SJSA1 (cell line): ENCODE measurements around the gene IL7R. TPM values are rescaled to one million over a fixed set of nuclear protein-coding genes. Genes with fewer than 3 reads are reported as not detected.
"Not testable (repeated sequence)": the region's sequence is repeated elsewhere in the genome, so short reads cannot be mapped to it uniquely, and the experiment has no call there.

ENCODE experiments used
- DNase-seq, 2 experiments: peaks; one replicate each; pipeline ENCODE4 v3.0.0-alpha.2; 2015 to 2020; ENCODE audit warnings: low spot score in 2 of 2, low read depth in 1 of 2
- H3K27ac ChIP-seq: fragments of 250-450 bp; sonication (Bioruptor Pico); 2 replicates; pipeline ENCODE4 v1.5.1; 2020; ENCODE audit warnings: mild to moderate bottlenecking, moderate library complexity
- H3K27me3 ChIP-seq: fragments of 250-450 bp; sonication (Bioruptor Pico); replicated peaks from 2 replicates; pipeline ENCODE4 v1.5.1; 2020; ENCODE audit warnings: mild to moderate bottlenecking, moderate library complexity
- H3K36me3 ChIP-seq: fragments of 250-450 bp; sonication (Bioruptor Pico); 2 replicates; pipeline ENCODE4 v1.5.1; 2020; ENCODE audit warnings: mild to moderate bottlenecking
- H3K4me1 ChIP-seq: fragments of 250-450 bp; sonication (Bioruptor Pico); replicated peaks from 2 replicates; pipeline ENCODE4 v1.6.1; 2021; ENCODE audit warnings: mild to moderate bottlenecking
- H3K4me3 ChIP-seq: fragments of 250-450 bp; sonication (Bioruptor Pico); 2 replicates; pipeline ENCODE4 v1.5.1; 2020; ENCODE audit warnings: mild to moderate bottlenecking
- H3K9me3 ChIP-seq: fragments of 250-450 bp; sonication (Bioruptor Pico); replicated peaks from 2 replicates; pipeline ENCODE4 v1.5.1; 2020; ENCODE audit warnings: mild to moderate bottlenecking
- total RNA-seq: library from RNA; depleted of rRNA; stranded (reverse); fragments of >200 nt; shearing (Covaris generic); gene quantifications from 2 replicates; pipeline ENCODE4 v1.2.3, GENCODE V29; 2014

Gene IL7R
- total RNA-seq, 1 experiment from 2014 or later, result 90.1 TPM

DNA sequence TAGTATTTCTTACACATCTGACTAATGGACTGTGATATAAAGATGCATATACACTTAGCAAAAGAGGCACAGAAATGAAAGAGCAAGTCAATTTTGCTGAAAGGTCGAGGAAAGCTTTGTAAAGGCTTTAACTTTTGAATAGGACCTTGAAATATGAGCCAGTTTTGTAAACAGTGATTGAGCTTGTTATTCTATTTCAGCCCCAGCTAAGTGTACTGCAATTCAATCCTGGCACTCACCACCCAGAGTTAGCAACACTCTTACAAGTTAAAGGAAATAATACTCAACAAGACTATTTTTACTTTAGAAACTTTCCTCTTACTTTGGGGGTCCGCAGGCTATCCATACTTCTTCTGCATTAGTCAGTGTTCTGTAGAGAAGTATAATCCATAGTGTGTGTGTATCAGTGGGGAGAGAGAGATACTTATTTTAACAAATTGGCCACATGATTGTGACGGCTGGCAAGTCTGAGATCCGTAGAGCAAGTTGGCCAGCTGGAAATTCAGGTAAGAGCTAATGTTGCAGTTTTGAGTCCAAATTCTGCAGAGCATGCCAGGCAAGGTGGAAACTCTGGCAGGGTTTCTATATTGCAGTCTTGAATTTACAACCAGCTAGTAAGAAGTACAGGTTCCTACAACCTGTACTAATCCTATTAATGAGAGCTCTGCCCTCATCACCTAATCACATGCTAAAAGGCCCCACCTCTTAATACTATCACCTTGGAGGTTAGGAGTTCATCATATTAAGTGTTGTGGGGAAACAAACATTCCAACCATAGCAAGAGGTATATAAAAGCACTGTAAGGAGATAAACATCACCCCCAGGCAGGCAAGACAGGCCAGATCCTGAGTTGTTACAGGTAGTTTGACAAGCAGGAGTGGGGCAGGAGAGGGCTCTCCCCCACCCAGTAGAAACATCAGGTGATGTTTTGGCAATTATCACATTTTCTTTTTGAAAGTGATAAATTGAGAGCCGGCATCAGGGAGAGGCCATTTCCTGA, 33.6 kb downstream of the IL7R start:
- no peak for DNase-seq
- H3K27ac ChIP-seq, result no peak overlapping the region
- H3K27me3 ChIP-seq, result no peaks in the 10 kb centered on the region
- peaks cover 5% of the 10 kb centered on the region; the same call in 1 of the 2 replicates for H3K4me1 ChIP-seq
- H3K4me3 ChIP-seq, result no peak overlapping the region
- no peaks in the 10 kb centered on the region for H3K36me3 ChIP-seq
- H3K9me3 ChIP-seq, result no peaks in the 10 kb centered on the region

DNA sequence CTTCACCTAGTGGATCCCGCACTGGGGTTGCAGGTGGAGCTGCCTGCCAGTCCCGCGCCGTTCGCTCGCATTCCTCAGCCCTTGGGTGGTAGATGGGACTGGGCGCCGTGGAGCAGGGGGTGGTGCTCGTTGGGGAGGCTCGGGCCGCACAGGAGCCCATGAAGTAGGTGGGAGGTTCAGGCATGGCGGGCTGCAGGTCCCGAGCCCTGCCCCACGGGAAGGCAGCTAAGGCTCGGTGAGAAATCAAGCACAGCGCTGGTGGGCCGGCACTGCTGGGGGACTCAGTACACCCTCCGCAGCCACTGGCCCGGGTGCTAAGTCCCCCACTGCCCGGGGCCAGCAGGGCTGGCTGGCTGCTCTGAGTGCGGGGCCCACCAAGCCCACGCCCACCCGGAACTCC, 36.1 kb downstream of the IL7R start:
- H3K4me1 ChIP-seq, H3K27me3 ChIP-seq, H3K36me3 ChIP-seq: not testable (repeated sequence)

DNA sequence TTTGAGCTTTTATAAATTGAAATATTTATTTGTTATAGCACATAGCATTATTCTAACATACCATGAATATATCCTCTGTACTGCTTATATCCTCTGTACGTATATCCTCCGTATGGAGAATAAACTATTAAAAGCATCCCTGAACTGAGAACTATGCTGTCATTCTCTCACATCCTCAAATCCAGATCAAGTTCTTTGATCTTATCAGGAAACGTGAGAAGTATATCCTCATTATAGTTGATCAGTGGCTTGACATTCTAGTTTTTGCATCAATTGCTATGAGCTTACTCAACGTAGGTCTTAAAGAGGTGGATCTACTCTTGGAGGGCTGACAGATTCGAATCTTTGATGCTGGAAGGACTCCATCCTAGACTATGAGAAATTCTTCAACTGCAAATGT, 37.4 kb downstream of the IL7R start:
- Histone ChIP-seq H3K27me3 (no peaks in the 10 kb centered on the region), H3K4me1 (peaks cover 5% of the 10 kb centered on the region; the same call in 1 of the 2 replicates)
- no peak for DNase-seq

More for the DNA sequence above, 36.1 kb downstream of the IL7R start:
- not testable (repeated sequence) for H3K4me3 ChIP-seq, H3K27ac ChIP-seq, DNase-seq, H3K9me3 ChIP-seq

DNA sequence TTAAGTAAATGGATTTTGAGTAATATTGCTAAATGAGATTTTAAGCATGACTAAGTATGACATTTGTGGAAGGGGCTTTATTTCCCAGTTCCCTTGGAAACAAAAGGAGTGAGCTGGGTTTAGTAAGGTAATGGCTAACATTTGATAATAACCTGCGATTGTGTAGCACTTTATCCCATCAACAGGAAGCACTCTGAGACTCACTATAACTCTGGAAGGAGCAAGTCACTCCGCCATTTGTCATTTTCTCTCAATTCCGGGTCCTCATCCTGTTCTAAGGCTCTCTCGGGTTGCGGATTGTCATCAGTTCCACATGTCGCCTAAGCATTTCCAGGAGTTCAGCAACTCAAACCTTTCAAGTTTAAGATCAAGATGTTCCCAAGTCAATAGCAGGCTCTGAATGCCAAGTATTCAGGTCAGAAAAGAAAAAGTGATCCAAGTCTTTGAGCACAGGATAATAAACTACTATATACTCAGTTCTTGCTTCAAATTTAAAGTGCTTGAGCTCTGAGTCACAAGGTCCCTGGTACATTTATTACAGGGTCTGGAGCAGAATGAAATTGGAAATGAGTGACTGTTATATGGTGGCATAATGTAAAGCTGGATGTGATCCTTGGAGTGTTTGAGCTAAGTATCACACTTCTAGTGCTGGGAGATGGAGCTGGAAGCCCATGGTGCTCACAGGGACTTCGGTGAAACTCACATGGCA, 42.4 kb downstream of the IL7R start:
- Histone ChIP-seq H3K36me3 (no peaks in the 10 kb centered on the region), H3K9me3 (no peaks in the 10 kb centered on the region), H3K4me1 (no peaks in the 10 kb centered on the region), H3K27me3 (no peaks in the 10 kb centered on the region), H3K27ac (no peak overlapping the region), H3K4me3 (no peak overlapping the region)
- DNase-seq, result no peak

More for the DNA sequence above, 37.4 kb downstream of the IL7R start:
- H3K9me3 ChIP-seq, result no peaks in the 10 kb centered on the region
- H3K4me3 ChIP-seq, result no peak overlapping the region
- no peak overlapping the region for H3K27ac ChIP-seq
- H3K36me3 ChIP-seq, result no peaks in the 10 kb centered on the region

DNA sequence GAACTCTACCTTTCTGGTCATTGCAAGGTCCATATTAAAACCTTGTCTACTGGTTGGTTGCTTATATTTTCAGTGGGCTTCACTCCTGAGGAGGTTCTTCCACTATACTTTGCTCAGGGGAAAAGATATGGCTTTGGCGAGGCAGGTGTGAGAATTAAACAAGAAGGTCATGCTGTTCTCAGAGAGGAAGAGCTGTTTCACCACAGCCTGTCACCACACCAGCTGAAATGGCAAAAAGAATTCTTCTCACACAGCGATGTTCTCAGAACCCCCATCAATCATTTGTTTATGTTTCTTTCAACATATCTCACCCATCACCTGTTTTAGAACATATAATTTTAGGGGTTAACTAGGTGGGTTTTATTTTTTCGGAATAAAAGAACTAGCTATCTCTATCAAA, 43.1 kb downstream of the IL7R start:
- no peak for DNase-seq
- H3K36me3 ChIP-seq, result no peaks in the 10 kb centered on the region
- H3K4me1 ChIP-seq, result no peaks in the 10 kb centered on the region
- H3K9me3 ChIP-seq, result no peaks in the 10 kb centered on the region
- no peak overlapping the region for H3K4me3 ChIP-seq
- no peaks in the 10 kb centered on the region for H3K27me3 ChIP-seq
- H3K27ac ChIP-seq, result no peak overlapping the region

DNA sequence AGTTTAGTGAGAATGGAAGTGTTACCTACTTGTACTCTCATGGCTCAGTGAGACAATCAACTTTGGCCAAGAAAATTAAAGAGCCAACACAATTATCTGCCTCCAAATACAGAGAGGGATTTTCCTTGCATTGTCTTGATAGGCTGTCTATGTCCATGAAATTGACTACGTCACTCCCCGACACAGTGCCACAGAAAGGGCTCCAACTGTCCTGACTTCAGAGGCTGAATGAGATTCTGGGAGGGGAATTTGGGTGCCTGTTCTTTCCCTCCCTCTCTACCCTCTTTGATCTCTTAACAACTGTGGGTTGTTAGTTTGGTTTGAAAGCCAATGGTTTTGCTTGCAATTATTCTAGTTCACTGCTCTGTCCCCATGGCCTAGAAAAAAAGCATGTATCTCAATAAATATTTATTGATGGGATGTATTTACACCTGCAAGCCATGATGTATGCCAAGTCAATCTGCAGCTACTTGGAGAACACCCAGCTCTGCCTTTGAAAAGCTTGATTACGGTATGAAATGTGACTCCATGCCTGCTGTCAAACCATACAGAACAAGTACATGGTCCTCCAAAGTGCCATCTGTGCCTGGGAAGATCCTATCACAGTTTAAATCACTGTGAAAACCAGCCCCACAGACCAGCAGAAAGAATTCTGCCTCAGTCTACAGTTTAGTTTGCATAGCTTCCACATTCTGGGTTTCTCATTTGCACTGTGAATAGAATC, 44.4 kb downstream of the IL7R start:
- H3K4me3 ChIP-seq, result no peak overlapping the region
- H3K27ac ChIP-seq, result no peak overlapping the region
- no peak for DNase-seq
- no peaks in the 10 kb centered on the region for H3K4me1 ChIP-seq
- no peaks in the 10 kb centered on the region for H3K36me3 ChIP-seq
- no peaks in the 10 kb centered on the region for H3K27me3 ChIP-seq
- H3K9me3 ChIP-seq, result no peaks in the 10 kb centered on the region

DNA sequence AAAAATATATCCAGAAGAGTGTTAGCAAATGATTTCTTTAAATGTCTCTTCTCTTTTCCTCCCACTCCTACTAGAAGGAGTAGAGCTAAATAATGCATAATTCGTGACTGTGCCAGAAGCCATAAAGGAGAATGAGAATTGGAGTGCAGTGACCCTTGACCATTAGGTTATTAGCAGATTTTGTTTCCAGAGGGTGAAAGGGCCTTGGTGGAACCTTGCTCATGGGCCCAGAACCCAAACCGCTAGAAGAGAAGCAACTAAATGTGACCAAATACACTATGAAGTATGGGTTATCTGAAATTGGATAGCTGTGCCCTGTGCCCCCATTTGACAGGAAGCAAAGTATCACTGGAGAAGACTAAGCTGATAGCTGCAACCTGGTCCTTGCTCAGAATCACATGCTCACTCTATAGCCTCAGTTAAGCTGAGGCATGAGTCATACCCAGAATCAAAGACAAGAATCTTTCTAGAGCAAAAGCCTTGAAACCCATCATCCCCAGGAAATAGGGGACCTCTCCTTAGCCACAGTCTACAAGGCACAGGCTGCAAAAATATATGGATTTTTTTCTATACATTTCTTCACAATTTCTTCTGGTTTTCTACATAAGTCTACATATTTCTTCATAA, 45.5 kb downstream of the IL7R start:
- H3K36me3 ChIP-seq, result no peaks in the 10 kb centered on the region
- H3K9me3 ChIP-seq, result no peaks in the 10 kb centered on the region
- no peak overlapping the region for H3K27ac ChIP-seq
- no peak for DNase-seq
- H3K4me3 ChIP-seq, result no peak overlapping the region
- no peaks in the 10 kb centered on the region for H3K27me3 ChIP-seq
- no peaks in the 10 kb centered on the region for H3K4me1 ChIP-seq

DNA sequence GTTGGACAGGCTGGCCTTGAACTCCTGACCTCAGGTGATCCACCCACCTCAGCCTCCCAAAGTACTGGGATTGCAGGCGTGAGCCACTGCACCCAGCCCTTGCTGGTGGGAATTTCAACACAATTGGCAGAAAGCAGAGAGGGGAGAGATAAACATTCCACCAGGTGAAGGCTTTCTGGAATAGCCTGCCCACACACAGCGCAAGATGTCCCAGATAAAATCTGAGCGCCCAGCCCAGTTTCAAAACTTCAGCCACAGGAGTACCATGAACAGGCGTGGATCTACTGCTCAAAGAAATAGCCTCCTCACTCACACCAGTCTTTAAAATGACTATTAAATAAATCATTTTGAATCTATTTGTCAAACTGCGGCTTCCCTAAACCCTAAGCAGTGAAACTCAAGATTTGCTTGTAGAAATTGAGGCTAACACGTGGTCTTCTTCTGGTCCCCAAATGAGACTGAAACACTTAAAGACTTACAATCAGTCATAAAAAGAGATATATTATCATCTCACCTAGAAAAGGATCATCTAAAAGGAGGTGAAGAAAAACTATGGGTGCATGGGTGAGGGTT, 47.0 kb downstream of the IL7R start:
- Histone ChIP-seq H3K36me3 (no peaks in the 10 kb centered on the region), H3K9me3 (no peaks in the 10 kb centered on the region), H3K27ac (no peak overlapping the region), H3K4me1 (no peaks in the 10 kb centered on the region), H3K27me3 (no peaks in the 10 kb centered on the region), H3K4me3 (no peak overlapping the region)
- no peak for DNase-seq

DNA sequence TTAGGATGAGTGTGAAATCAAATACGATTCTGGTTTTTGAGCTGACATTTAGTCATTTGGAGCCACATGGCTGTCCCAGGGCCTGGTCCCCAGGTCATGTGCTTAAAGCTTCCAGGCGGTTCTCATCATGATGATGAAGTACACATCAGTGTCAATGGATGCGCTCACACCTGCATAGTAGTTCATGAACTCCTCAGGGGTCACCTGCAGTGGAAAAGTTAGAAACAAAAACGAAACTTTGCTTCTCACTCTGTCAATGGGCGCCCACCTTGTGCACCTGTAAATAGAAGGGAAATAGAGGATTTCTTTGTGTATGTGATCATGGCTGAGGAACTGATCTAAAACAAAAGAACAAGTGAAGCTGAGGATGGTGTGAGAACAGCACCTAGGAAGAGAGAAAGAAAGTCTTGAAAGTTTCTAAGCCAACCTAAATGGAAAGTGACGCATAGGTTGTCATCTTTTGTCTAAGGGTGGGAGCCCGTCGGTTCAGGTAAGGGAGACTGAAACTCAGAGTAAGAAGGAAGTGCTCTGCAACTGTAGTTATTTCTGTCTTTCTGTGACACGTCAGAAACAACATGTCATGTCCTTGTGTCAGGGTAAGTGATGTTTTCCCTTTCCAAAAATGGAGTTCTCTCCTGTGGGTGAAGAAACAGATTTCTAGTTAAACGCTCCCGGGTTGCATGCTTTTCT, 47.9 kb downstream of the IL7R start:
- Histone ChIP-seq H3K36me3 (no peaks in the 10 kb centered on the region), H3K9me3 (no peaks in the 10 kb centered on the region), H3K4me3 (no peak overlapping the region), H3K27me3 (no peaks in the 10 kb centered on the region), H3K27ac (no peak overlapping the region), H3K4me1 (no peaks in the 10 kb centered on the region)
- no peak for DNase-seq

DNA sequence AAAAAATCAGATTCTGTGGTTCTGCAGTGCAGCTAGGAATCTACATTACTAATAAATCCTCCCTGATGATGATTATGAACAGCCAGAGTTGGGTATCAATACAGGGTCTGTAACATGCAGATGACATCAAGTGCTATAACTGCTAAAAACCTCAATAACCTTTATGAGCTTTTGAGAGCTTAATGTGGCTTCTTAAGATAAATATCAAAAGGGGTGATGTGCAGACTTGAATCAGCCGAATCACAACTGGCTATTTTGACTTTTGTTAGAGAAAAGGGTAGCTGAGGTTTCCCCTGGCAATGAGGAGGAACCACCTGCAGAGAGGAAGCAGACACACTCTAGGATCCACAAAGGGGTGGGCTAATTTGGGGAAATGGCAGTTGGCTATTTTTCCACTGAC, 51.5 kb downstream of the IL7R start:
- no peaks in the 10 kb centered on the region for H3K27me3 ChIP-seq
- H3K4me1 ChIP-seq, result no peaks in the 10 kb centered on the region
- no peak for DNase-seq
- no peak overlapping the region for H3K27ac ChIP-seq
- no peaks in the 10 kb centered on the region for H3K36me3 ChIP-seq
- no peak overlapping the region for H3K4me3 ChIP-seq
- H3K9me3 ChIP-seq, result no peaks in the 10 kb centered on the region

DNA sequence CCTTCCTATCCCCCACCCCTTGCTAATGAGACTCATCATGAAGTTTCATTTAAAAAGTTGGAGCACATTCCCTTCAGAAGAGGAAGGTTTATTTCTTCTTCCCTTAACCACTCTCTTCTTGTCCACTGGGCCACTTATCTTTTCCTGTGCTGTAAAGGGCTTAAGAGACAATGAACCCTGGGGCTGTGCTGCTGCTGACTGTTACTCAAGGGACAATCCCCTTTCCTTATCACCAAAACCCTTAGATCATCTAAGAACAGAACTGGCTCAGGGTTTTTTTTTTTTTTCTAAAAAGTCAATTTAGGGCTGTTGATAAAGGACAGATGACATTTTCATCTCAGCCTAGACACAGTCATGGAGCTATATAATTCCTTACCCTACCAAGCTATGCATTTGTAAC, 52.1 kb downstream of the IL7R start:
- Histone ChIP-seq H3K36me3 (no peaks in the 10 kb centered on the region), H3K27me3 (no peaks in the 10 kb centered on the region), H3K27ac (no peak overlapping the region), H3K4me1 (no peaks in the 10 kb centered on the region), H3K9me3 (no peaks in the 10 kb centered on the region), H3K4me3 (no peak overlapping the region)
- no peak for DNase-seq

DNA sequence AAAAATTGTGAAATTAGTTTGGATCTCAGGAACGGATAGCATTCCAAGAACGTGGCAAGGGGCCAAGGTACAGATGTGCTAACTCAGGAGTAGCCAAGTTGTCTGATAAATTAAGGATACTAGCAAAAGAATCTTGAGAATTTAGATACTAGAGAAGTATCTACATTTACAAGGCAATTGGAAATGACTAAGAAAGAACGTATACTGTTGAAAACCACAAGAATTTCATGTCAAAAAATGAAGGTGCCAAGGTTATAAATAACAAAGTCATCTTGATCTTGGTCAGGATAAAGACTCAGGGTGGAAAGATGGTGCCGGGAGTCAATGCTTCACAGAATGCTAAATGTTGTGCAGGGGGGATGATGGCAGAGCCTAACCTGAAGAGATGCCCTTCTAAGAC, 62.5 kb downstream of the IL7R start:
- Histone ChIP-seq H3K4me1 (peaks cover 23% of the 10 kb centered on the region), H3K4me3 (no peak overlapping the region)

More for the DNA sequence above, 62.5 kb downstream of the IL7R start:
- H3K36me3 ChIP-seq, result no peaks in the 10 kb centered on the region
- DNase-seq, result peak; percentile 59 to 75
- H3K27me3 ChIP-seq, result no peaks in the 10 kb centered on the region
- peaks cover 4% of the 10 kb centered on the region; the same call in 1 of the 2 replicates for H3K9me3 ChIP-seq
- peak overlapping the region; percentile 47 for H3K27ac ChIP-seq
